ENCODE results near the gene PIWIL1.

Gene PIWIL1

DNA sequence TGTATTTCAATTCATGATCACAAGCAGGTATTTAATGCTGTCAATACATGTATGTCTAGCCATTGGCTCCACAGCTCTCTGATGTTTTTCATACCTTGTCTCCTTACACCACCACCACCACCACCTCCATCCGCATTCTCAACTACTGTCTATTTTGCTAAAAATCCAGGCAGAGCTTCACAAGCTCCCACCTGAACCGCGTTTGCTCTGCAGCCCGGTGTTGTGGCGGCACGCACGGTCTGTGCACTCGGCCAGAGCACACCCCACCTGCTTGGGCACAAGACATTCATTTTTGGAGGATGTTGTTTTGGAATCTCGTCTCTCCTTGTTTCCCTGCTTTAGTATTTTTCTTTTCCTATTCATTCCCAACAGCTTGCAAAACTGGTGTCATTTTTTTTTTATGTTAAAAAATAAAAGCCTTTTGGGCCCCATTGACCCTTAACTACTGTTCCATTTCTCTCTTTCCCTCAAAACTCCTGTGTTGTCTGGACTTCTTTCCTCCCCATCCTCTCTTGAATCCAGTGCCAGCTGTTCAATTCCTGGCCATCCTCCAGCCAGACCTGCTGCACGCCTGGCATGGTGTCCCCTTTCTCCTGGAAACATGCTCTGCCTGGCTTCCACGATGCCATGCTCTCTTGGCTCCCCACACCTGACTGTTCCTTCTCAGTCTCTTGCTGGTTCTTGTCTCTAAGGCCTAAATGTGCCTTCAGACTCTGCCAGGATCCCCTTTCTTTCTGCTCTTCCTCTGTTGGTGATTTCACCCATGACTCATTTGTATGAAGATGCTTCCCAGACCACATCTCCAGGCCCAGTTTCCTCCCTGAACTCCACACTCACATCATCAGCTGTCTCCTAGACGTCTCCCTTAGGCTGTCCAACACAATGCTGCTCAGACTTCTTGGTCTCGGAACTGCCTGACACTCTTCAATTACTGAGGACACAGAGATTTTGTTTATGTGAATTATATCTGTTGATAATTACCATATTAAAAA, 37.9 kb downstream of the PIWIL1 start:
- no peak overlapping the region for H3K4me3 ChIP-seq (ENCODE audit: low read length)
- no peak overlapping the region for H3K27ac ChIP-seq (ENCODE audit: low read length)
- no peak overlapping the region for H3K9ac ChIP-seq (ENCODE audit: low read depth, low read length)
- H3K36me3 ChIP-seq (ENCODE audit: insufficient read depth, low read depth, low read length): no peaks in the 10 kb centered on the region
- no peaks in the 10 kb centered on the region for H3K9me3 ChIP-seq (ENCODE audit: insufficient read depth, low read depth, low read length)
- no peaks in the 10 kb centered on the region; the same call in 1 of the 2 replicates for H3K27me3 ChIP-seq (ENCODE audit: insufficient read depth, low read length)
- H3K4me1 ChIP-seq (ENCODE audit: insufficient read depth, low read length): no peaks in the 10 kb centered on the region

DNA sequence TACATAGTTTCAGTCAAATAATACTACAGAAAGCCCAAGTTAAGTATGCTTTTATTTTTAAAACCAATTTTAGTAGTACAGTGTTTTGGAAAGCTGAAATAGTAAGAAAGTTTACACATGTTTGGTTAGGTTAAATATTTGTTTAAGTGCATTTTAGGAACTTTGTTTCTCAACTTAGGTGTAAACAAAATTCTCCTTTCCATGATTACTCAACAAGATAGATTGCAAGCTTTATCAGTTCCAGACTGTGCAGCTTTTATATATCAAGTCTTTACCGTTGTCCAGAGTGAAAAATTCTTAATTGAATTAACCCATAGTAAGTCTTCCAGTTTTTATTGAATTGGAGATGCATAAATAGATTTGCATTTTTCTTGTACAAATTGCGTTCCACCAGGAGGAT, 45.1 kb downstream of the PIWIL1 start:
- Histone ChIP-seq H3K9ac (ENCODE audit: low read depth, low read length) (no peak overlapping the region), H3K36me3 (ENCODE audit: insufficient read depth, low read depth, low read length) (no peaks in the 10 kb centered on the region), H3K27me3 (ENCODE audit: insufficient read depth, low read length) (no peaks in the 10 kb centered on the region), H3K4me1 (ENCODE audit: insufficient read depth, low read length) (no peaks in the 10 kb centered on the region), H3K4me3 (ENCODE audit: low read length) (no peak overlapping the region), H3K9me3 (ENCODE audit: insufficient read depth, low read depth, low read length) (no peaks in the 10 kb centered on the region), H3K27ac (ENCODE audit: low read length) (no peak overlapping the region)

DNA sequence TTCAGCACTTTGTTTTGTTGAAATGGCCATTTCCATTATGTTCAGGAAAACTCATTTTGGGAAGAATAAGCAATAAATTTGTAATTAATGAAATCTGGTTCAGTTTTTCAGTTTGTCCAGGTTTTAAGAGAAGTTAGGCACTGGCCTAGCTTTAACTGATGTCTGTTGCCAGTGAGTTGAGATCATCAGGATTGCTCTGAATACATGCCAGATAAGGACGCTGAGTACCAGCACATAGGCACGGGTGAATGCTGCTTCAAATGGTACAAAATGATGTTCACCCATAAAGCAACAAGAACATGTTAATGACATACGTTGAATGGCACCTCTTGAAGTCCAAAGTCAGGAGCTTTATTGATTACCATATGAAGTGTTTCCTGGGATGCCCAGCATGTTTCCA, 46.5 kb downstream of the PIWIL1 start:
- no peaks in the 10 kb centered on the region for H3K27me3 ChIP-seq (ENCODE audit: insufficient read depth, low read length)
- no peaks in the 10 kb centered on the region for H3K9me3 ChIP-seq (ENCODE audit: insufficient read depth, low read depth, low read length)
- H3K27ac ChIP-seq (ENCODE audit: low read length): no peak overlapping the region
- no peaks in the 10 kb centered on the region for H3K4me1 ChIP-seq (ENCODE audit: insufficient read depth, low read length)
- no peak overlapping the region for H3K4me3 ChIP-seq (ENCODE audit: low read length)
- H3K9ac ChIP-seq (ENCODE audit: low read depth, low read length): no peak overlapping the region
- H3K36me3 ChIP-seq (ENCODE audit: insufficient read depth, low read depth, low read length): no peaks in the 10 kb centered on the region

DNA sequence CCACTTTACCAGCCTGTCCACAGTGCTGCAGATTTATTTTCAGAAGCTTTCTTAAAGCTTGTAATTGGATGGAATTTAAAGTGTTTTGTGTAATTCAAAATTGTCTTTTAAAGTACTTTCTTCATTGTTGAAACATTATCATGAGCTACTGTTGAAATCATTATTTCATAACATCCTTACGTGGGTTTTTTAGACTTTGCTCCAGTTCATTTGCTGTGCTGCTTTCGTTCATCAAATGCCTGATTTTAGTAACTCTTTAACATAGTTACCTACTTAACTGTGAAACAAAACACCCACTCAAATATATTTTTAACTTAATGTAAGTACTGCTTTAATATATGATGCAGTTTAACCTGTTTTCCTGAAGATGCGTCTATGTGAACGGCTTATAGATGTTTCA, 47.5 kb downstream of the PIWIL1 start:
- H3K4me1 ChIP-seq (ENCODE audit: insufficient read depth, low read length): no peaks in the 10 kb centered on the region
- H3K4me3 ChIP-seq (ENCODE audit: low read length): no peak overlapping the region
- no peak overlapping the region for H3K9ac ChIP-seq (ENCODE audit: low read depth, low read length)
- no peaks in the 10 kb centered on the region for H3K9me3 ChIP-seq (ENCODE audit: insufficient read depth, low read depth, low read length)
- H3K27ac ChIP-seq (ENCODE audit: low read length): no peak overlapping the region
- H3K36me3 ChIP-seq (ENCODE audit: insufficient read depth, low read depth, low read length): no peaks in the 10 kb centered on the region
- H3K27me3 ChIP-seq (ENCODE audit: insufficient read depth, low read length): no peaks in the 10 kb centered on the region

GRCh38 chr12:130391186-130391585, 53.5 kb downstream of the PIWIL1 start:
- Histone ChIP-seq H3K36me3 (ENCODE audit: insufficient read depth, low read depth, low read length) (no peaks in the 10 kb centered on the region), H3K27me3 (ENCODE audit: insufficient read depth, low read length) (no peaks in the 10 kb centered on the region), H3K9me3 (ENCODE audit: insufficient read depth, low read depth, low read length) (no peaks in the 10 kb centered on the region), H3K27ac (ENCODE audit: low read length) (no peak overlapping the region), H3K4me1 (ENCODE audit: insufficient read depth, low read length) (no peaks in the 10 kb centered on the region; the same call in 1 of the 2 replicates), H3K9ac (ENCODE audit: low read depth, low read length) (no peak overlapping the region), H3K4me3 (ENCODE audit: low read length) (no peak overlapping the region)

GRCh38 chr12:130394906-130395305, 57.2 kb downstream of the PIWIL1 start:
- Histone ChIP-seq H3K36me3 (ENCODE audit: insufficient read depth, low read depth, low read length) (no peaks in the 10 kb centered on the region), H3K4me1 (ENCODE audit: insufficient read depth, low read length) (no peaks in the 10 kb centered on the region; the same call in 1 of the 2 replicates), H3K27ac (ENCODE audit: low read length) (no peak overlapping the region), H3K9ac (ENCODE audit: low read depth, low read length) (no peak overlapping the region), H3K9me3 (ENCODE audit: insufficient read depth, low read depth, low read length) (no peaks in the 10 kb centered on the region), H3K27me3 (ENCODE audit: insufficient read depth, low read length) (no peaks in the 10 kb centered on the region), H3K4me3 (ENCODE audit: low read length) (no peak overlapping the region)

DNA sequence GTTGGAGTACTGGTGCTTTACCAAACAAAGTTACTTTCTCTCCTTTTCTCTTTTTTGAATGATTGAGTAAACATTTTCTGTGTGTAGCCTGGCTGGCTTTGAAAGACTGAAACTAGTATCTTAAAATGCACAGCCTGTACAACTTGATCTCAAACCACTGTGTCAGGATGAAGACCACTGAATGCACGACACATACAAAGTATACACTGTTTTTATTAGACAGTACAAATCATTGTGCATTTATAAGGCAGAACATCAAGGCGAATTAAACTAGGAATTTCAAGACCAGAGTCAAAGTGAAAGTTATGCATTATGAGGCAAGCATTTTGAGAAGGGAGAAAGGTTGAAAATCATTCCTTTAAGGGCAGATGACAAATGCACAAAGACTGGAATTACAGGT, 59.0 kb downstream of the PIWIL1 start:
- H3K4me1 ChIP-seq (ENCODE audit: insufficient read depth, low read length): no peaks in the 10 kb centered on the region; the same call in 1 of the 2 replicates
- no peak overlapping the region for H3K9ac ChIP-seq (ENCODE audit: low read depth, low read length)
- H3K27me3 ChIP-seq (ENCODE audit: insufficient read depth, low read length): no peaks in the 10 kb centered on the region
- H3K27ac ChIP-seq (ENCODE audit: low read length): no peak overlapping the region
- no peaks in the 10 kb centered on the region for H3K36me3 ChIP-seq (ENCODE audit: insufficient read depth, low read depth, low read length)
- no peaks in the 10 kb centered on the region for H3K9me3 ChIP-seq (ENCODE audit: insufficient read depth, low read depth, low read length)
- no peak overlapping the region for H3K4me3 ChIP-seq (ENCODE audit: low read length)

DNA sequence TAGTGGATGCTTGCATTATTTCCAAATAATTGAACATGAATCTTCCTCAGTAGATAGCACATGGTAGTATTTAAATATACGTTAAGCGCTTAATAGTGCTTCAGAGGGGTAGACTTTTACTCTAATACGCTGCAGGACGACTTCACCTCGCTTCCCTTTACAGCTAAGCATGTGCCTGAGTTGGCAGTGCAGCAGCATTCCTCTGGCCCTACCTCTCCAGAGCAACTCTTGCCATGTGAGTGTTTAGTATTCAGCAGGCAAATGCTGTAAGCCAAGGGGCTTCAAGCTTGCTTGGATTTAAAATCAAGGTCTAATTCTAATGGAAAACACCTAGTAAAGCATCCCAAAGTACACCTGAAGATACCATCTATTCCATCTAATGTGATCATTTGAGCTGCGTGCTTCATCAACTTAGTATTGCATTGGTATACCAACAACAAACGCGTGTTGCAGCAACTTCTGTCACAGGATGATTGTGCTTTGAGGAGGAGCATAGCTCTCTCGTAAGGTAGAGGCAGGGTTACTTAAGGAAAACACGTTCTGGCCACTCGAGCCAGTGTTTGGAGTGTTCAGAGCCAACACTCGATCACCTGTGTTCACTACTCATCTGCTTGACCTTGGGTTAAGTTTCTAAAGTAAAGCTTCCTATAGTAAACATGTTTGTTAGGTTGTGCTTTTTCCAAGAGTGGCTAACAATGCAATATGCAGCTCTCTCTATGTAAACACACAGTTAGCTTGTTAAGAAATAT, 60.6 kb downstream of the PIWIL1 start:
- no peaks in the 10 kb centered on the region for H3K9me3 ChIP-seq (ENCODE audit: insufficient read depth, low read depth, low read length)
- H3K36me3 ChIP-seq (ENCODE audit: insufficient read depth, low read depth, low read length): no peaks in the 10 kb centered on the region

DNA sequence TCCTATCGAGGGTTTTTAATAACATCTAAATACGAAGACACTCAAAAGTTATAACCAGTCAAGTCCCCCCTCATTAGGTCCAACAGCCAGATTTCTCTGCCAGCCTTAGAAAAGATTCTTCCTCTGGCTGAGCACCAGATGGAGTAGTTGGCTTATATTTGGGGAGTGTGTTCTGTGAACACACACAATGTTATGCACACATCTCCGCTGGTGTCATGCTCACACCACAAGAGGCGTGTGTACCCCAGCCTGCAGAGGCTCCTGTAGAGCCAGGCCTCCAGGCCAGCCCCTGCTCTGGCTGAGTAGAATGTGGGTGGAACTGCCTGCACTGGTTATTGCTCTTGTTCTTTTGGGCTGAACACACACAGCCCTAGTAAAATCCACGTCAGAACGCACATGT, 64.0 kb downstream of the PIWIL1 start:
- Histone ChIP-seq H3K9ac (ENCODE audit: low read depth, low read length) (no peak overlapping the region), H3K36me3 (ENCODE audit: insufficient read depth, low read depth, low read length) (no peaks in the 10 kb centered on the region), H3K27me3 (ENCODE audit: insufficient read depth, low read length) (no peaks in the 10 kb centered on the region), H3K4me3 (ENCODE audit: low read length) (no peak overlapping the region), H3K4me1 (ENCODE audit: insufficient read depth, low read length) (peaks cover 3% of the 10 kb centered on the region; the same call in 1 of the 2 replicates), H3K9me3 (ENCODE audit: insufficient read depth, low read depth, low read length) (no peaks in the 10 kb centered on the region), H3K27ac (ENCODE audit: low read length) (no peak overlapping the region)

More for the DNA sequence above, 60.6 kb downstream of the PIWIL1 start:
- H3K27ac ChIP-seq (ENCODE audit: low read length): no peak overlapping the region
- no peak overlapping the region for H3K9ac ChIP-seq (ENCODE audit: low read depth, low read length)
- no peaks in the 10 kb centered on the region; the same call in 1 of the 2 replicates for H3K4me1 ChIP-seq (ENCODE audit: insufficient read depth, low read length)
- no peaks in the 10 kb centered on the region for H3K27me3 ChIP-seq (ENCODE audit: insufficient read depth, low read length)
- H3K4me3 ChIP-seq (ENCODE audit: low read length): no peak overlapping the region

DNA sequence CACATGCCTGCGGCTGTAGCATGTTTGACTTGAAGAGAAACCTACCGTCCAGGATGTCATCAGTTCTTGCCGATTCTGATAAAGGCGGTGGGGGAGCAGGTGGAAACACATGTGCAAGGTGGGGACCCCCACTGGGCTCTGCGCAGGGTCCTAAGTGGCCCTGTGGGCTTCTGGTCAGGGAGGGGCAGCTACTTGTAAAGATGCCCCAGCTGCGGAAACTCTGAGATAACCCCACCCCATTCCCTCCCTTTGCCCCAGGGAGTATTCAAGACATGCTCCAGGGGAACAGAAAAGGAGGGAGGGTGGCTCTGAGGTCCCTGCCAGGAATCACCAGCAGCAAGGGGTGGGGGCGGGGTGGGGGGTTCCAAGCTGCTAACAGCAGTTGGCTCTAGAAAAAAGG, 67.6 kb downstream of the PIWIL1 start:
- no peak overlapping the region for H3K27ac ChIP-seq (ENCODE audit: low read length)
- H3K36me3 ChIP-seq (ENCODE audit: insufficient read depth, low read depth, low read length): no peaks in the 10 kb centered on the region
- no peaks in the 10 kb centered on the region for H3K9me3 ChIP-seq (ENCODE audit: insufficient read depth, low read depth, low read length)
- peaks cover 3% of the 10 kb centered on the region; the same call in 1 of the 2 replicates for H3K4me1 ChIP-seq (ENCODE audit: insufficient read depth, low read length)
- H3K9ac ChIP-seq (ENCODE audit: low read depth, low read length): no peak overlapping the region
- no peaks in the 10 kb centered on the region for H3K27me3 ChIP-seq (ENCODE audit: insufficient read depth, low read length)
- no peak overlapping the region for H3K4me3 ChIP-seq (ENCODE audit: low read length)

DNA sequence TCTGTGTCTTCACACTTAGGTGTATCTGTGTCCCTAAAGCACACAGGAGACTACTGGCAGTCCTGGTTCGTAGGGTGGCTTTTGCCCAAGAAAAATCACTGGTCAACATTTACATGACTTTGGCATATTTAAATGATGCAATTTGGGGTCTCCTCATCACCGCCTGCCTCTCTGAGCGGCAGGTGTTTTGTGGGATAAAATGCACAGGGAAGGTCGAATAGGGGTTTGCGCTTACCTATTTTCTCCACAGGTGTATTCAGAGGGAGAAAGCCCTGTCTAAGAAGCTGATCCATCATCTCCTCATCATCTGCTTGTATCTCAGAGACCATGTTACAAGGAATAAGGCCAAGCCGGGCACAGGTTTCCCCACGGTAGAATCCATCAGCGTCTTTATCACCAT, 74.7 kb downstream of the PIWIL1 start:
- no peaks in the 10 kb centered on the region for H3K4me1 ChIP-seq (ENCODE audit: insufficient read depth, low read length)
- no peaks in the 10 kb centered on the region for H3K36me3 ChIP-seq (ENCODE audit: insufficient read depth, low read depth, low read length)
- no peak overlapping the region for H3K27ac ChIP-seq (ENCODE audit: low read length)
- no peak overlapping the region for H3K4me3 ChIP-seq (ENCODE audit: low read length)
- H3K9me3 ChIP-seq (ENCODE audit: insufficient read depth, low read depth, low read length): no peaks in the 10 kb centered on the region
- H3K27me3 ChIP-seq (ENCODE audit: insufficient read depth, low read length): no peaks in the 10 kb centered on the region
- no peak overlapping the region for H3K9ac ChIP-seq (ENCODE audit: low read depth, low read length)
